ENCODE data around the gene NHSL1.

Gene NHSL1

GRCh38 chr6:138489846-138490245 is 9.4 kb downstream of the NHSL1 start:
- H3K27me3 ChIP-seq (ENCODE audit: insufficient read depth, low read length), result 0 out of 2 replicates have a peak, but pooled peaks cover 4% of the 10 kb centered on the region
- no peaks in the 10 kb centered on the region for H3F3A ChIP-seq (ENCODE audit: insufficient read depth, low read length)
- no peak overlapping the region for H3K4me3 ChIP-seq (ENCODE audit: low read depth, low read length, poor library complexity, severe bottlenecking)
- no peaks in the 10 kb centered on the region for H3K4me1 ChIP-seq (ENCODE audit: insufficient read depth, low read length, severe bottlenecking)
- H4K20me1 ChIP-seq (ENCODE audit: insufficient read depth, low read length), result no peaks in the 10 kb centered on the region
- no peaks in the 10 kb centered on the region for H3K9me2 ChIP-seq (ENCODE audit: low read depth, low read length)
- no peaks in the 10 kb centered on the region for H3K36me3 ChIP-seq (ENCODE audit: insufficient read depth, low read length)
- no peak overlapping the region for H3K9ac ChIP-seq (ENCODE audit: low read length)
- no peak overlapping the region for H3K4me2 ChIP-seq (ENCODE audit: low read length)
- no peaks in the 10 kb centered on the region for H3K79me2 ChIP-seq (ENCODE audit: insufficient read depth, low read length)
- H3K9me3 ChIP-seq (ENCODE audit: low read length), result no peaks in the 10 kb centered on the region
- TF ChIP-seq CTCF (IDR thresholded peaks at IDR 0.05; ENCODE audit: low read length) (no peak), EZH2 (IDR thresholded peaks at IDR 0.05; ENCODE audit: borderline replicate concordance, low read length) (no peak)
- no peak overlapping the region for H2AFZ ChIP-seq (ENCODE audit: low read length)
- H3K27ac ChIP-seq (ENCODE audit: low read depth, low read length, poor library complexity, severe bottlenecking), result no peak overlapping the region

- H3K36me3 ChIP-seq (ENCODE audit: insufficient read depth, low read length), result no peaks in the 10 kb centered on the region
- H3K79me2 ChIP-seq (ENCODE audit: insufficient read depth, low read length), result no peaks in the 10 kb centered on the region
Observed at GRCh38 chr6:138487102-138487604, 12.1 kb downstream of the NHSL1 start.

GRCh38 chr6:138486249-138487101 is 12.8 kb downstream of the NHSL1 start:
- no peaks in the 10 kb centered on the region for H3F3A ChIP-seq (ENCODE audit: insufficient read depth, low read length)
- TF ChIP-seq EZH2 (IDR thresholded peaks at IDR 0.05; ENCODE audit: borderline replicate concordance, low read length) (no peak), CTCF (IDR thresholded peaks at IDR 0.05; ENCODE audit: low read length) (no peak)
- H3K9me3 ChIP-seq (ENCODE audit: low read length), result no peaks in the 10 kb centered on the region
- H3K4me1 ChIP-seq (ENCODE audit: insufficient read depth, low read length, severe bottlenecking), result no peaks in the 10 kb centered on the region
- H3K27ac ChIP-seq (ENCODE audit: low read depth, low read length, poor library complexity, severe bottlenecking), result no peak overlapping the region
- no peak overlapping the region for H3K9ac ChIP-seq (ENCODE audit: low read length)
- no peak overlapping the region for H3K4me2 ChIP-seq (ENCODE audit: low read length)
- no peaks in the 10 kb centered on the region for H3K9me2 ChIP-seq (ENCODE audit: low read depth, low read length)
- H4K20me1 ChIP-seq (ENCODE audit: insufficient read depth, low read length), result no peaks in the 10 kb centered on the region
- no peaks in the 10 kb centered on the region for H3K36me3 ChIP-seq (ENCODE audit: insufficient read depth, low read length)
- H3K27me3 ChIP-seq (ENCODE audit: insufficient read depth, low read length), result 0 out of 2 replicates have a peak, but pooled peaks cover 4% of the 10 kb centered on the region
- H3K79me2 ChIP-seq (ENCODE audit: insufficient read depth, low read length), result no peaks in the 10 kb centered on the region
- no peak overlapping the region for H3K4me3 ChIP-seq (ENCODE audit: low read depth, low read length, poor library complexity, severe bottlenecking)
- H2AFZ ChIP-seq (ENCODE audit: low read length), result no peak overlapping the region

More at GRCh38 chr6:138487102-138487604, 12.1 kb downstream of the NHSL1 start:
- H3K4me2 ChIP-seq (ENCODE audit: low read length), result no peak overlapping the region
- no peak overlapping the region for H2AFZ ChIP-seq (ENCODE audit: low read length)
- H3K27me3 ChIP-seq (ENCODE audit: insufficient read depth, low read length), result 0 out of 2 replicates have a peak, but pooled peaks cover 4% of the 10 kb centered on the region
- TF ChIP-seq CTCF (IDR thresholded peaks at IDR 0.05; ENCODE audit: low read length) (no peak), EZH2 (IDR thresholded peaks at IDR 0.05; ENCODE audit: borderline replicate concordance, low read length) (no peak)
- H3K4me3 ChIP-seq (ENCODE audit: low read depth, low read length, poor library complexity, severe bottlenecking), result no peak overlapping the region
- H3K9ac ChIP-seq (ENCODE audit: low read length), result no peak overlapping the region
- no peaks in the 10 kb centered on the region for H3K4me1 ChIP-seq (ENCODE audit: insufficient read depth, low read length, severe bottlenecking)
- H4K20me1 ChIP-seq (ENCODE audit: insufficient read depth, low read length), result no peaks in the 10 kb centered on the region
- no peaks in the 10 kb centered on the region for H3K9me3 ChIP-seq (ENCODE audit: low read length)
- no peaks in the 10 kb centered on the region for H3K9me2 ChIP-seq (ENCODE audit: low read depth, low read length)
- no peak overlapping the region for H3K27ac ChIP-seq (ENCODE audit: low read depth, low read length, poor library complexity, severe bottlenecking)
- H3F3A ChIP-seq (ENCODE audit: insufficient read depth, low read length), result no peaks in the 10 kb centered on the region
